CD4-positive, alpha-beta memory T cell (primary cell): ENCODE measurements around the gene ELMOD3. TPM values are rescaled to one million over a fixed set of nuclear protein-coding genes. Genes with fewer than 3 reads are reported as not detected.

Experiments
- polyA plus RNA-seq, 2 donors: library from polyadenylated mRNA; unstranded; fragments of 300-500 nt; fragmentation: Illumina TruSeq; gene quantifications; one replicate each; pipeline ENCODE4 v1.2.3, GENCODE V29; 2021
- total RNA-seq, 2 experiments: library from RNA; stranded (reverse); gene quantifications; one replicate each; pipeline ENCODE4 v1.2.3, GENCODE V29; 2021

The ELMOD3 gene
- total and polyA plus RNA-seq, 4 experiments from 2014 or later: 10.1 to 33.2 (median 20.5) TPM

Other genes with a start within 250 kb of the ELMOD3 start
- gene TCF7L1, start 221.4 kb upstream of the ELMOD3 start, total RNA-seq: not detected
- gene TCF7L1, start 221.4 kb upstream of the ELMOD3 start, polyA plus RNA-seq: under 1 TPM in 1 of 2 donors, not detected in 1; 0.06 TPM
- gene TGOLN2, start 26.8 kb upstream of the ELMOD3 start, total RNA-seq: 100 to 1,000 TPM; 188 to 195 TPM
- 10 to 100 TPM; 29.8 to 54.7 TPM for gene TGOLN2, start 26.8 kb upstream of the ELMOD3 start, polyA plus RNA-seq
- gene RETSAT, start 241 bp upstream of the ELMOD3 start, total RNA-seq: 10 to 100 TPM; 33.0 to 33.4 TPM
- 10 to 100 TPM; 20.8 to 24.3 TPM for gene RETSAT, start 241 bp upstream of the ELMOD3 start, polyA plus RNA-seq
- 10 to 100 TPM; 25.6 to 38.5 TPM for gene CAPG, start 55.6 kb downstream of the ELMOD3 start, total RNA-seq
- gene CAPG, start 55.6 kb downstream of the ELMOD3 start, polyA plus RNA-seq: 100 to 1,000 TPM; 113 to 136 TPM
- 1 to 10 TPM; 1.5 to 1.6 TPM for gene SH2D6, start 63.9 kb downstream of the ELMOD3 start, total RNA-seq
- not detected for gene SH2D6, start 63.9 kb downstream of the ELMOD3 start, polyA plus RNA-seq
- gene MAT2A, start 184.4 kb downstream of the ELMOD3 start, total RNA-seq: 100 to 1,000 TPM; 177 to 182 TPM
- gene MAT2A, start 184.4 kb downstream of the ELMOD3 start, polyA plus RNA-seq: 100 to 1,000 TPM in 1 of 2 donors, 10 to 100 TPM in 1; 75.4 to 126 TPM
- gene GGCX, start 206.7 kb downstream of the ELMOD3 start, total RNA-seq: 10 to 100 TPM; 28.5 to 38.1 TPM
- gene GGCX, start 206.7 kb downstream of the ELMOD3 start, polyA plus RNA-seq: 10 to 100 TPM in 1 of 2 donors, 1 to 10 TPM in 1; 8.4 to 11.0 TPM
- 100 to 1,000 TPM in 1 of 2 experiments, 10 to 100 TPM in 1; 98.5 to 107 TPM for gene VAMP8, start 222.8 kb downstream of the ELMOD3 start, total RNA-seq
- 100 to 1,000 TPM; 401 to 612 TPM for gene VAMP8, start 222.8 kb downstream of the ELMOD3 start, polyA plus RNA-seq
- 10 to 100 TPM; 25.5 to 25.6 TPM for gene VAMP5, start 229.7 kb downstream of the ELMOD3 start, total RNA-seq
- 100 to 1,000 TPM; 109 to 136 TPM for gene VAMP5, start 229.7 kb downstream of the ELMOD3 start, polyA plus RNA-seq
- 10 to 100 TPM; 73.6 to 77.1 TPM for gene RNF181, start 241.0 kb downstream of the ELMOD3 start, total RNA-seq
- gene RNF181, start 241.0 kb downstream of the ELMOD3 start, polyA plus RNA-seq: 100 to 1,000 TPM; 176 to 215 TPM
- gene TMEM150A, start 247.9 kb downstream of the ELMOD3 start, total RNA-seq: 10 to 100 TPM; 13.3 to 14.3 TPM
- 10 to 100 TPM; 15.3 to 17.9 TPM for gene TMEM150A, start 247.9 kb downstream of the ELMOD3 start, polyA plus RNA-seq